ENCODE measurements around the gene PSD2. TPM values are rescaled to one million over a fixed set of nuclear protein-coding genes. Genes with fewer than 3 reads are reported as not detected.

The PSD2 gene
- total RNA-seq, 4 donors from 2014 or later: 0.16 TPM; not detected in 3

DNA sequence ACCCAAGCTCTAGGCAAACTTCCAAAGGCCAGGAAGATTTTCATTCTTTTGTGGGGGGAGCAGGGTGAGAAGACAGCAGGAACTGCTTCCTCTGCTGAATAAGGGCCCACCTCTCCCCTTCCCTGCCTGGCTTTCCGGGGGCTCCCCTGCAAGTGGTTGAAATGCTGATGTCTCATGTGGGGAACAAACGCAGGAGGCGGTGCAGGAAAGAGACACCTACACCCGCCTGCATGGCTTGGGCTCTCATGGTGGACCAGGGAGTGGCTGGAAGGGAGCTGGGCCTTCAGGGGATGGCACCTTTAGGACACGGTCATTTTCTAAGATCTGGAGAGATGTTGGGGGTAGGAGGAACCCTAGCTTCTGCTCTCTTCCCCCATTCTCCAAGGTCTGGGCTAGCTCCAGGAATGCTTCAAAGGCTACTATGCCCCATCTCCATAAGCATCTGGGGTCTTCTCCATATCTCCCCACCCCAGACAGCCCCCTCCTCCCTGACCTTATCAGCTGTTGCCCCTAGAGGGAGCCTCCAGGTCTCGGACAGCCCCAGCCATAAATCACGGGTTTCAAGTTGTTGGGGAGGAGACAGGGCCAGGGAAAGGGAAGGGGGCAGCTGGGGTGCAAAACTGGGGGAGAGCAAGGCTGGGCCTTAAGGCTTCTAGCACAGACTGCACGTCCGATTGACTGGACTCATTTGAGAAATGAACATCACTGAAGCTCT is 76.6 kb downstream of the PSD2 start:
- Histone ChIP-seq H3K4me1 (no peaks in the 10 kb centered on the region), H3K27me3 (peaks cover 3% of the 10 kb centered on the region), H3K27ac (no peak overlapping the region), H3K36me3 (no peaks in the 10 kb centered on the region), H3K9me3 (no peaks in the 10 kb centered on the region), H3K4me3 (no peak overlapping the region)
- TF ChIP-seq POLR2AphosphoS5 (IDR thresholded peaks at IDR 0.05): no peak
- TF ChIP-seq POLR2A (IDR thresholded peaks at IDR 0.05): no peak
- TF ChIP-seq, protein P1, sequence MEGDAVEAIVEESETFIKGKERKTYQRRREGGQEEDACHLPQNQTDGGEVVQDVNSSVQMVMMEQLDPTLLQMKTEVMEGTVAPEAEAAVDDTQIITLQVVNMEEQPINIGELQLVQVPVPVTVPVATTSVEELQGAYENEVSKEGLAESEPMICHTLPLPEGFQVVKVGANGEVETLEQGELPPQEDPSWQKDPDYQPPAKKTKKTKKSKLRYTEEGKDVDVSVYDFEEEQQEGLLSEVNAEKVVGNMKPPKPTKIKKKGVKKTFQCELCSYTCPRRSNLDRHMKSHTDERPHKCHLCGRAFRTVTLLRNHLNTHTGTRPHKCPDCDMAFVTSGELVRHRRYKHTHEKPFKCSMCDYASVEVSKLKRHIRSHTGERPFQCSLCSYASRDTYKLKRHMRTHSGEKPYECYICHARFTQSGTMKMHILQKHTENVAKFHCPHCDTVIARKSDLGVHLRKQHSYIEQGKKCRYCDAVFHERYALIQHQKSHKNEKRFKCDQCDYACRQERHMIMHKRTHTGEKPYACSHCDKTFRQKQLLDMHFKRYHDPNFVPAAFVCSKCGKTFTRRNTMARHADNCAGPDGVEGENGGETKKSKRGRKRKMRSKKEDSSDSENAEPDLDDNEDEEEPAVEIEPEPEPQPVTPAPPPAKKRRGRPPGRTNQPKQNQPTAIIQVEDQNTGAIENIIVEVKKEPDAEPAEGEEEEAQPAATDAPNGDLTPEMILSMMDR (IDR thresholded peaks at IDR 0.05): no peak
- TF ChIP-seq EP300 (IDR thresholded peaks at IDR 0.05; ENCODE audit: low read depth): no peak
- DNase-seq: no peak
- WGBS, 2 donors (ENCODE audit: low coverage in 1 of 2): 72% methylated on average over 9 of the region's 9 CpGs; no CpG with 5 or more reads in 1 of the 2 donors
- intact Hi-C loops (cut with DNase I; ENCODE audit: low total_unique reads): no loop called here
- in situ Hi-C loops (cut with MboI; ENCODE audit: low pct_ligation_motif_present in 1 of 4, low pct_unique_long_range_greater_than_20kb in 1 of 4, low sequenced_read_pairs in 3 of 4): no loop called here

DNA sequence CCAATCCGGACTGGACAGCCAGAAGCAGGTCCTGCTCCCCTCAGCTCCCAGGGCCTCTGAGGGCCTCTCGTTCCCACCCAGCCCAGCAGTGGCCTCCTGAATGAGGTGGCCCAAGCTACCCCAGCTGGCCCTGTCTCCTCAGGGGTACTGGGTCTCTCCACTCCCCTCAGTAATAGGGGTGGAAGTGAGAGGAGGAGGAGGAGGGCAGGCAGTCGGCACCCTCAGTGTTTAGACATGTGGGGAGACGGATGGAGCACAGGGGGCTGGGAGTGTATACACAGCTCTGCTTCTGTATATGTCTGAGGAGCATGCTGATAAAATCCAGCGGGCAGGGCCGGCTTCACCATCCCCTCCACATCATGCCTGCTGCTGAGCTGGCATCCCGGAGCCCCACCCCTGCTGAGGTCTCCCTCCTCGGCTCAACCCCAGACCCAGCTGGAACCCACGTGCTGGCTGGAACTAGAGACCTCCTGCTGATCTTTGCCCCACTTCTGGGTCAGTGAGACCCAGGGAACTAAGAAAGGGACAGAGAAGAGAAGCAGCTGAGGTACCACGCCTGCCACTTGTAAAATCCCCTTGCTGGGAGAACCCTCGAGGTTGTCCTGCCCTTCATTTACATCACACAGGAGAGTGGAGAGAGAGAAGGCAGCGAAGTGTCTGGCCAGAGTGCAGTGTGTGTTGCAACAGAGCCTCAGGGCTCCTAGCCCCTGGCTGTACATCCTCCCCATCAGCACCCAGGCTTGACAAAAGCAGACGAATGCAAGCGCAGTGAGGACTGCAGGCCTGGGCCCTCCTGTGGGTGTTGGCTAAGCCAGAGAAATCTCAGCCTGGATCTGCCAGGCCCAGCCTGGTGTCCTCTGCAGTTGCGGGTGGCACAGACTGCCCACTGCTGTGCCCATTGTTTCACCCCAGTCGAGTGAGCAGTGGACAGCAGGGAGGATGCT is 77.5 kb downstream of the PSD2 start:
- TF ChIP-seq POLR2AphosphoS5 (IDR thresholded peaks at IDR 0.05): no peak
- TF ChIP-seq POLR2A (IDR thresholded peaks at IDR 0.05): no peak
- TF ChIP-seq EP300 (IDR thresholded peaks at IDR 0.05; ENCODE audit: low read depth): no peak
- TF ChIP-seq, protein P1 (IDR thresholded peaks at IDR 0.05): no peak
- intact Hi-C loops (cut with DNase I; ENCODE audit: low total_unique reads): no loop called here
- Histone ChIP-seq H3K4me3 (no peak overlapping the region), H3K36me3 (no peaks in the 10 kb centered on the region), H3K27me3 (peaks cover 3% of the 10 kb centered on the region), H3K9me3 (no peaks in the 10 kb centered on the region), H3K27ac (no peak overlapping the region), H3K4me1 (no peaks in the 10 kb centered on the region)
- 63% methylated on average over 15 of the region's 16 CpGs; no CpG with 5 or more reads in 1 of the 2 donors for WGBS, 2 donors (ENCODE audit: low coverage in 1 of 2)
- DNase-seq: no peak
- in situ Hi-C loops (cut with MboI; ENCODE audit: low pct_ligation_motif_present in 1 of 4, low pct_unique_long_range_greater_than_20kb in 1 of 4, low sequenced_read_pairs in 3 of 4): no loop called here

DNA sequence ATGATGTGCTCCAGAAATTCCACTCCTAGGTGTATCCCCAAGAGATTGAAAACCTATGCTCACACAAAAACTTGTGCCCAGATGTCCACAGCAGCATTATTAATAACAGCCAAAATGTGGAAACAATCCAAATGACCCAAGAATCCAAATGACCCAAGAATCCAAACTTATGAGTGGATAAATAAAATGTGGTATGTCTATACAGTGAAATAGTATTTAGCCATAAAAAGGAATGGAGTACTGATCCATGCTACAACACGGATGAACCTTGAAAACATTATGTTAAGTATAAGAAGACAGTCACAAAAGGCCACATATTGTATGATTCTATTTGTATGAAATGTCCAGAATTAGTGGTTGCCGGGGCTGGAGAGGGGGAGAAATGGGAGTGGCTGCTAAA is 80.3 kb downstream of the PSD2 start:
- no peaks in the 10 kb centered on the region for H3K9me3 ChIP-seq
- no peaks in the 10 kb centered on the region for H3K4me1 ChIP-seq
- TF ChIP-seq POLR2AphosphoS5 (IDR thresholded peaks at IDR 0.05): no peak
- TF ChIP-seq, protein P1 (IDR thresholded peaks at IDR 0.05): no peak
- TF ChIP-seq EP300 (IDR thresholded peaks at IDR 0.05; ENCODE audit: low read depth): no peak
- TF ChIP-seq POLR2A (IDR thresholded peaks at IDR 0.05): no peak
- H3K27ac ChIP-seq: no peak overlapping the region
- no peaks in the 10 kb centered on the region for H3K36me3 ChIP-seq
- in situ Hi-C loops (cut with MboI; ENCODE audit: low pct_ligation_motif_present in 1 of 4, low pct_unique_long_range_greater_than_20kb in 1 of 4, low sequenced_read_pairs in 3 of 4): no loop called here
- WGBS, 2 donors (ENCODE audit: low coverage in 1 of 2): 83 to 88% methylated on average over 1 to 2 of the region's 2 CpGs
- intact Hi-C loops (cut with DNase I; ENCODE audit: low total_unique reads): no loop called here
- no peak for DNase-seq
- no peak overlapping the region for H3K4me3 ChIP-seq
- H3K27me3 ChIP-seq: peaks cover 3% of the 10 kb centered on the region

DNA sequence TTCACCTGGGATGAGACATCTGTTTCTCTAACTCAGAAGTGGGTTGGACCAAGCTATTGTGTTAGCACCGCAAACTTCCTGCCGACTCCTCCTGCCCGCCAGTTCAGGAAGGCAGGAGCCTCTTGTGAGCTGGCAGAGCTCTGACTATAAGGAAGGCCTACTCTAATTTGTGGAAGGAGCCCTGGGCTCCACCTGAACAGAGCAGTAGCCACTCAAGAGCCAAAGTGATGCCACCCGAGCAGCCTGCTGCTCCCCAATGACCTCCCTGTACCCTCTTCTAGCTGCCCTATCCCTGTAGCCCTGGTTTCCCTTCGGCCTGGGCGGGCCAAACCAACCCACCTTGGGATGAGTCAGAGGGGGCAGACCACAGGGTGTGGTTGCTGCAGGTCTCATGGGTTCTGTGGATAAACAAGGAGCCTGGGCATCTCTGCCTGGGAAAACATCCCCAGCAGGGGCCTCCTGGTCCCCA is 81.6 kb downstream of the PSD2 start:
- Histone ChIP-seq H3K27me3 (peaks cover 1% of the 10 kb centered on the region), H3K4me3 (no peak overlapping the region), H3K4me1 (no peaks in the 10 kb centered on the region), H3K36me3 (no peaks in the 10 kb centered on the region), H3K27ac (no peak overlapping the region), H3K9me3 (no peaks in the 10 kb centered on the region)
- in situ Hi-C loops (cut with MboI; ENCODE audit: low pct_ligation_motif_present in 1 of 4, low pct_unique_long_range_greater_than_20kb in 1 of 4, low sequenced_read_pairs in 3 of 4): no loop called here
- no peak for DNase-seq
- no peak for TF ChIP-seq POLR2AphosphoS5 (IDR thresholded peaks at IDR 0.05)
- no peak for TF ChIP-seq EP300 (IDR thresholded peaks at IDR 0.05; ENCODE audit: low read depth)
- TF ChIP-seq, protein P1 (IDR thresholded peaks at IDR 0.05): no peak
- TF ChIP-seq POLR2A (IDR thresholded peaks at IDR 0.05): no peak
- intact Hi-C loops (cut with DNase I; ENCODE audit: low total_unique reads): no loop called here
- WGBS, 2 donors (ENCODE audit: low coverage in 1 of 2): 75% methylated on average over 5 of the region's 6 CpGs; no CpG with 5 or more reads in 1 of the 2 donors

Data from transverse colon (tissue), 4 donors.